NT2/D1 (cell line): ENCODE data around the gene ZSWIM6.

Experiments
- SUZ12 ChIP-seq: IDR thresholded peaks from 2 replicates; pipeline ENCODE4 v1.6.1; 2011; ENCODE audit not compliant: insufficient read length, insufficient read depth; ENCODE audit errors: extremely low read depth
- YY1 ChIP-seq: IDR thresholded peaks from 2 replicates; pipeline ENCODE4 v1.6.1; 2011; ENCODE audit not compliant: insufficient read length, insufficient read depth
- ZNF274 ChIP-seq: IDR thresholded peaks from 2 replicates; pipeline ENCODE4 v1.6.1; 2011; ENCODE audit warnings: mild to moderate bottlenecking, low read depth, low read length

- no peak for TF ChIP-seq YY1
- TF ChIP-seq ZNF274: no peak
- no peak for TF ChIP-seq SUZ12
Observed at GRCh38 chr5:61501971-61502370, 169.9 kb downstream of the ZSWIM6 start.
